HepG2 (cell line): Measurements from ENCODE around the gene ACE. TPM values are rescaled to one million over a fixed set of nuclear protein-coding genes. Genes with fewer than 3 reads are reported as not detected.

Experiments used
- CCAR2 ChIP-seq: fragments of 200-400 bp; formaldehyde crosslinking; optimal IDR thresholded peaks from 2 replicates; pipeline ENCODE3; 2018; ENCODE audit warnings: low read depth, mild to moderate bottlenecking, low read length, moderate library complexity
- MEIS2 ChIP-seq: sonication (generic); formaldehyde crosslinking; IDR thresholded peaks from 2 replicates; pipeline ENCODE4 v1.9.0; 2021; ENCODE audit warnings: mild to moderate bottlenecking, missing genetic modification reagents
- MYPOP ChIP-seq: sonication (generic); formaldehyde crosslinking; IDR thresholded peaks from 2 replicates; pipeline ENCODE4 v1.8.1; 2023; ENCODE audit warnings: mild to moderate bottlenecking, moderate library complexity, missing genetic modification reagents
- PCBP2 ChIP-seq: fragments of 200-400 bp; formaldehyde crosslinking; optimal IDR thresholded peaks from 2 replicates; pipeline ENCODE3; 2018; ENCODE audit warnings: low read length, low read depth; ENCODE audit not compliant: poor library complexity, severe bottlenecking
- PITX1 ChIP-seq: sonication (generic); formaldehyde crosslinking; IDR thresholded peaks from 2 replicates; pipeline ENCODE4 v1.5.1; 2020; ENCODE audit warnings: mild to moderate bottlenecking, missing genetic modification reagents
- SAP130 ChIP-seq: IDR thresholded peaks from 2 replicates; pipeline ENCODE4 v1.6.1; 2016; ENCODE audit warnings: low read depth
- SMAD3 ChIP-seq: sonication (generic); formaldehyde crosslinking; IDR thresholded peaks from 2 replicates; pipeline ENCODE4 v1.4.0; 2020; ENCODE audit warnings: missing genetic modification reagents
- SMARCC2 ChIP-seq: fragments of 450-650 bp; IDR thresholded peaks from 2 replicates; pipeline ENCODE4 v1.6.1; 2017; ENCODE audit warnings: antibody characterized with exemption, mild to moderate bottlenecking
- TBX3 ChIP-seq: fragments of 450-650 bp; IDR thresholded peaks from 2 replicates; pipeline ENCODE4 v1.6.1; 2017; ENCODE audit warnings: antibody characterized with exemption, mild to moderate bottlenecking, inconsistent platforms, borderline replicate concordance
- THAP8 ChIP-seq: sonication (generic); formaldehyde crosslinking; IDR thresholded peaks from 2 replicates; pipeline ENCODE4 v1.5.1; 2020; ENCODE audit warnings: missing genetic modification reagents, mild to moderate bottlenecking, borderline replicate concordance
- ZBTB37 ChIP-seq: sonication (generic); formaldehyde crosslinking; IDR thresholded peaks from 2 replicates; pipeline ENCODE4 v1.4.0; 2020; ENCODE audit warnings: mild to moderate bottlenecking, missing genetic modification reagents
- ZMAT3 ChIP-seq: sonication (generic); formaldehyde crosslinking; conservative IDR thresholded peaks from 2 replicates; pipeline ENCODE4 v1.7.0; 2021; ENCODE audit warnings: missing genetic modification reagents
- ZNF232 ChIP-seq: sonication (generic); formaldehyde crosslinking; IDR thresholded peaks from 2 replicates; pipeline ENCODE4 v1.4.0; 2020; ENCODE audit warnings: missing genetic modification reagents, borderline replicate concordance
- ZNF235 ChIP-seq: sonication (generic); formaldehyde crosslinking; IDR thresholded peaks from 2 replicates; pipeline ENCODE4 v1.8.1; 2023; ENCODE audit warnings: mild to moderate bottlenecking, missing genetic modification reagents, borderline replicate concordance
- ZNF362 ChIP-seq: sonication (generic); formaldehyde crosslinking; IDR thresholded peaks from 2 replicates; pipeline ENCODE4 v1.4.0; 2020; ENCODE audit warnings: missing genetic modification reagents, mild to moderate bottlenecking, borderline replicate concordance
- ZNF616 ChIP-seq: sonication (generic); formaldehyde crosslinking; IDR thresholded peaks from 2 replicates; pipeline ENCODE4 v1.5.0; 2020; ENCODE audit warnings: low read depth, mild to moderate bottlenecking, missing genetic modification reagents
- polyA plus RNA-seq, 8 experiments: library from polyadenylated mRNA; depleted of rRNA in 3 of 8; stranded (reverse) in 7 of 8; unstranded in 1 of 8; fragments of >200 nt; fragmentation: Illumina TruSeq in 4 of 8; extraction: Trizol in 4 of 8; gene quantifications; 2 replicates each; pipeline versions ENCODE4 v1.2.1 to v1.2.3, GENCODE V29; 2011 to 2016; ENCODE audit warnings: low read depth in 4 of 8, missing spikeins in 1 of 8, mixed read lengths in 1 of 8; ENCODE audit not compliant: insufficient read depth in 1 of 8
- total RNA-seq, 5 experiments: library from RNA; depleted of rRNA; stranded (reverse); fragments of >200 nt; fragmentation: Illumina TruSeq; extraction: Trizol; gene quantifications; 2 replicates each; pipeline ENCODE4 v1.2.3, GENCODE V29; 2016; ENCODE audit warnings: low read depth in 1 of 5
- TF ChIP-seq, protein P1 (sequence below): sonication (generic); formaldehyde crosslinking; IDR thresholded peaks from 2 replicates; pipeline ENCODE4 v1.8.0; 2022; ENCODE audit warnings: mild to moderate bottlenecking, missing genetic modification reagents
- TF ChIP-seq, protein P2 (sequence below): sonication (generic); formaldehyde crosslinking; IDR thresholded peaks from 2 replicates; pipeline ENCODE4 v1.4.0; 2020; ENCODE audit warnings: mild to moderate bottlenecking, missing genetic modification reagents
- TF ChIP-seq, protein P3 (sequence below): sonication (generic); formaldehyde crosslinking; conservative IDR thresholded peaks from 2 replicates; pipeline ENCODE4 v1.8.0; 2022; ENCODE audit warnings: missing genetic modification reagents

Gene ACE
- total and polyA plus RNA-seq, 2 of the 13 experiments (the other 11 are each of a cell fraction or from before 2014, with no cell fraction given), result 0.08 to 0.13 TPM

- TF ChIP-seq, protein P1, sequence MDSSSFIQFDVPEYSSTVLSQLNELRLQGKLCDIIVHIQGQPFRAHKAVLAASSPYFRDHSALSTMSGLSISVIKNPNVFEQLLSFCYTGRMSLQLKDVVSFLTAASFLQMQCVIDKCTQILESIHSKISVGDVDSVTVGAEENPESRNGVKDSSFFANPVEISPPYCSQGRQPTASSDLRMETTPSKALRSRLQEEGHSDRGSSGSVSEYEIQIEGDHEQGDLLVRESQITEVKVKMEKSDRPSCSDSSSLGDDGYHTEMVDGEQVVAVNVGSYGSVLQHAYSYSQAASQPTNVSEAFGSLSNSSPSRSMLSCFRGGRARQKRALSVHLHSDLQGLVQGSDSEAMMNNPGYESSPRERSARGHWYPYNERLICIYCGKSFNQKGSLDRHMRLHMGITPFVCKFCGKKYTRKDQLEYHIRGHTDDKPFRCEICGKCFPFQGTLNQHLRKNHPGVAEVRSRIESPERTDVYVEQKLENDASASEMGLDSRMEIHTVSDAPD (CRISPR knock-in tag), result no peak
- TF ChIP-seq MEIS2 (CRISPR knock-in tag) (no peak), THAP8 (CRISPR knock-in tag) (no peak), MYPOP (no peak), PITX1 (CRISPR knock-in tag) (0 out of 2 replicates have a peak, but pooled peaks have one; percentile 7), ZNF616 (CRISPR knock-in tag) (no peak), ZBTB37 (no peak), SMARCC2 (no peak), SAP130 (CRISPR knock-in tag) (0 out of 2 replicates have a peak, but pooled peaks have one; percentile 11), ZNF232 (CRISPR knock-in tag) (no peak), ZNF235 (CRISPR knock-in tag) (no peak), SMAD3 (no peak), CCAR2 (no peak), TBX3 (no peak), ZMAT3 (no peak), ZNF362 (CRISPR knock-in tag) (peak; percentile 57; the same call in 1 of the 2 replicates), PCBP2 (no peak)
- TF ChIP-seq, protein P2, sequence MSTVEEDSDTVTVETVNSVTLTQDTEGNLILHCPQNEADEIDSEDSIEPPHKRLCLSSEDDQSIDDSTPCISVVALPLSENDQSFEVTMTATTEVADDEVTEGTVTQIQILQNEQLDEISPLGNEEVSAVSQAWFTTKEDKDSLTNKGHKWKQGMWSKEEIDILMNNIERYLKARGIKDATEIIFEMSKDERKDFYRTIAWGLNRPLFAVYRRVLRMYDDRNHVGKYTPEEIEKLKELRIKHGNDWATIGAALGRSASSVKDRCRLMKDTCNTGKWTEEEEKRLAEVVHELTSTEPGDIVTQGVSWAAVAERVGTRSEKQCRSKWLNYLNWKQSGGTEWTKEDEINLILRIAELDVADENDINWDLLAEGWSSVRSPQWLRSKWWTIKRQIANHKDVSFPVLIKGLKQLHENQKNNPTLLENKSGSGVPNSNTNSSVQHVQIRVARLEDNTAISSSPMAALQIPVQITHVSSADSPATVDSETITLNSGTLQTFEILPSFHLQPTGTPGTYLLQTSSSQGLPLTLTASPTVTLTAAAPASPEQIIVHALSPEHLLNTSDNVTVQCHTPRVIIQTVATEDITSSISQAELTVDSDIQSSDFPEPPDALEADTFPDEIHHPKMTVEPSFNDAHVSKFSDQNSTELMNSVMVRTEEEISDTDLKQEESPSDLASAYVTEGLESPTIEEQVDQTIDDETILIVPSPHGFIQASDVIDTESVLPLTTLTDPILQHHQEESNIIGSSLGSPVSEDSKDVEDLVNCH (CRISPR knock-in tag), result no peak
- TF ChIP-seq, protein P3, sequence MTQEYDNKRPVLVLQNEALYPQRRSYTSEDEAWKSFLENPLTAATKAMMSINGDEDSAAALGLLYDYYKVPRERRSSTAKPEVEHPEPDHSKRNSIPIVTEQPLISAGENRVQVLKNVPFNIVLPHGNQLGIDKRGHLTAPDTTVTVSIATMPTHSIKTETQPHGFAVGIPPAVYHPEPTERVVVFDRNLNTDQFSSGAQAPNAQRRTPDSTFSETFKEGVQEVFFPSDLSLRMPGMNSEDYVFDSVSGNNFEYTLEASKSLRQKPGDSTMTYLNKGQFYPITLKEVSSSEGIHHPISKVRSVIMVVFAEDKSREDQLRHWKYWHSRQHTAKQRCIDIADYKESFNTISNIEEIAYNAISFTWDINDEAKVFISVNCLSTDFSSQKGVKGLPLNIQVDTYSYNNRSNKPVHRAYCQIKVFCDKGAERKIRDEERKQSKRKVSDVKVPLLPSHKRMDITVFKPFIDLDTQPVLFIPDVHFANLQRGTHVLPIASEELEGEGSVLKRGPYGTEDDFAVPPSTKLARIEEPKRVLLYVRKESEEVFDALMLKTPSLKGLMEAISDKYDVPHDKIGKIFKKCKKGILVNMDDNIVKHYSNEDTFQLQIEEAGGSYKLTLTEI, result no peak
Observed at GRCh38 chr17:63498626-63499195, 21.9 kb downstream of the ACE start (continued).
